Kidney (tissue), 14 donors: Measurements from ENCODE around the gene CALR3. TPM values are rescaled to one million over a fixed set of nuclear protein-coding genes. Genes with fewer than 3 reads are reported as not detected.
A peak's percentile ranks its signal among the peaks of the same experiment; 100 is the strongest.

ENCODE experiments used
- DNase-seq, 5 donors: peaks; one replicate each; pipeline ENCODE4 v3.0.0-alpha.2; 2013 to 2020
- FAIRE-seq: peaks from 2 replicates; lab custom pipeline; 2012; peaks lifted over from hg19 to GRCh38; lab: Jason Lieb, UNC
- H3K27ac ChIP-seq, 2 donors: one replicate each; pipeline ENCODE4 v1.7.0; 2013; ENCODE audit warnings: low read depth in 2 of 2, low read length in 2 of 2, inconsistent platforms in 1 of 2
- H3K27me3 ChIP-seq: one replicate; pipeline ENCODE4 v1.7.1; 2013; ENCODE audit warnings: low read length, inconsistent platforms; ENCODE audit not compliant: control insufficient read depth, insufficient read depth
- H3K36me3 ChIP-seq, 3 donors: one replicate each; pipeline versions ENCODE4 v1.7.0 to v1.7.1; 2013; ENCODE audit warnings: low read length in 3 of 3, control low read depth in 1 of 3, inconsistent platforms in 1 of 3; ENCODE audit not compliant: insufficient read depth in 3 of 3, control insufficient read depth in 2 of 3
- H3K4me1 ChIP-seq, 3 donors: one replicate each; pipeline versions ENCODE4 v1.7.0 to v1.7.1; 2013; ENCODE audit warnings: low read length in 3 of 3, inconsistent platforms in 1 of 3, low read depth in 1 of 3; ENCODE audit not compliant: control insufficient read depth in 2 of 3, insufficient read depth in 2 of 3
- H3K4me3 ChIP-seq, 3 donors: one replicate each; pipeline versions ENCODE4 v1.7.0 to v1.8.1; 2013; ENCODE audit warnings: low read length in 3 of 3, control low read depth in 1 of 3, inconsistent platforms in 1 of 3
- H3K9ac ChIP-seq, 3 donors: one replicate each; pipeline versions ENCODE4 v1.7.0 to v1.7.1; 2013; ENCODE audit warnings: low read length in 3 of 3, control low read depth in 1 of 3, inconsistent platforms in 1 of 3
- H3K9me3 ChIP-seq, 3 donors: one replicate each; pipeline versions ENCODE4 v1.7.0 to v1.7.1; 2013; ENCODE audit warnings: low read length in 3 of 3, control low read depth in 1 of 3, inconsistent platforms in 1 of 3; ENCODE audit not compliant: control insufficient read depth in 2 of 3, insufficient read depth in 1 of 3
- intact Hi-C: fragments of 100-400 bp; cut with DNase I; formaldehyde crosslinking; loops from one replicate; pipeline ENCODE4 v1.11.1; 2022
- polyA plus RNA-seq: library from polyadenylated mRNA; stranded (reverse); fragments of 350-450 nt; fragmentation: Illumina TruSeq; extraction: RNeasy Lipid Tissue Mini Kit (QIAGEN cat#74804); gene quantifications from one replicate; pipeline ENCODE4 v1.2.3, GENCODE V29; 2014; ENCODE audit warnings: low read depth, low replicate concordance; ENCODE audit not compliant: insufficient read depth
- total RNA-seq: library from RNA; stranded (reverse); fragmentation: NEBNext Ultra II Directional; extraction: Animal tissue kit (Norgen Biotek cat#: 25700); gene quantifications from one replicate; pipeline ENCODE4 v1.2.1, GENCODE V29; 2021
- TF ChIP-seq, protein P1 (sequence below): IDR thresholded peaks from 3 replicates; pipeline ENCODE4 v1.5.1; 2012; ENCODE audit warnings: mild to moderate bottlenecking, moderate library complexity, borderline replicate concordance; ENCODE audit not compliant: insufficient read depth; ENCODE audit errors: extremely low read depth
- donor health status: control.
- donor health status: control.
- donor health status: control.
- donor health status: control.
- donor health status: control.
- donor health status: DM: yes; HTN: yes; CAD: no.
- donor health status: Normal renal cell carcinoma (clear cell type).

CALR3 gene
- total and polyA plus RNA-seq, 2 donors from 2014 or later: not detected

DNA sequence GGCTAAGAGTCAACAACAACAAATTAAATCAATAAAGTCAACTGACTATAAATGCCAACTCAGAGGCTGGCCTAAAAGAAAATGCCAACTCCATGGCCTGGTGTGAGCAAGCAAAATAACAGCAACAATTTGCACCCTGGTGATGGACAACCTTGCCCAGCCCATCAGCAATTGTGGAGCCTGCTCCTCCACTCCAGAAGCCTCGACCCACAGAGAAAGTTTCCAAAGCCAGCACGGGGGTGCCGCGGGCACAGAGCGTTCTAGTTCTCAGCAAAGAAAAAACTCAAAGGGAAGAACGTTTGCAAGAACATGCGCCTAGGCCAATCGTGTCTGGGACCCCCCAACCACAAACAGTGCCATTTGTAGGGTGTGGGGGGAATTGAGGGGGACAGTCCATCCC lies 35.5 kb downstream of the CALR3 start:
- TF ChIP-seq, protein P1, sequence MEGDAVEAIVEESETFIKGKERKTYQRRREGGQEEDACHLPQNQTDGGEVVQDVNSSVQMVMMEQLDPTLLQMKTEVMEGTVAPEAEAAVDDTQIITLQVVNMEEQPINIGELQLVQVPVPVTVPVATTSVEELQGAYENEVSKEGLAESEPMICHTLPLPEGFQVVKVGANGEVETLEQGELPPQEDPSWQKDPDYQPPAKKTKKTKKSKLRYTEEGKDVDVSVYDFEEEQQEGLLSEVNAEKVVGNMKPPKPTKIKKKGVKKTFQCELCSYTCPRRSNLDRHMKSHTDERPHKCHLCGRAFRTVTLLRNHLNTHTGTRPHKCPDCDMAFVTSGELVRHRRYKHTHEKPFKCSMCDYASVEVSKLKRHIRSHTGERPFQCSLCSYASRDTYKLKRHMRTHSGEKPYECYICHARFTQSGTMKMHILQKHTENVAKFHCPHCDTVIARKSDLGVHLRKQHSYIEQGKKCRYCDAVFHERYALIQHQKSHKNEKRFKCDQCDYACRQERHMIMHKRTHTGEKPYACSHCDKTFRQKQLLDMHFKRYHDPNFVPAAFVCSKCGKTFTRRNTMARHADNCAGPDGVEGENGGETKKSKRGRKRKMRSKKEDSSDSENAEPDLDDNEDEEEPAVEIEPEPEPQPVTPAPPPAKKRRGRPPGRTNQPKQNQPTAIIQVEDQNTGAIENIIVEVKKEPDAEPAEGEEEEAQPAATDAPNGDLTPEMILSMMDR: no peak
- Histone ChIP-seq H3K9ac (no peak overlapping the region), H3K9me3 (no peaks in the 10 kb centered on the region), H3K36me3 (no peaks in the 10 kb centered on the region), H3K4me1 (peaks cover 4 to 53% (median 33%) of the 10 kb centered on the region in 3 donors), H3K4me3 (no peak overlapping the region), H3K27me3 (no peaks in the 10 kb centered on the region), H3K27ac (no peak overlapping the region)
- DNase-seq (no peak), FAIRE-seq (no peak)
- intact Hi-C loops: no loop called here

DNA sequence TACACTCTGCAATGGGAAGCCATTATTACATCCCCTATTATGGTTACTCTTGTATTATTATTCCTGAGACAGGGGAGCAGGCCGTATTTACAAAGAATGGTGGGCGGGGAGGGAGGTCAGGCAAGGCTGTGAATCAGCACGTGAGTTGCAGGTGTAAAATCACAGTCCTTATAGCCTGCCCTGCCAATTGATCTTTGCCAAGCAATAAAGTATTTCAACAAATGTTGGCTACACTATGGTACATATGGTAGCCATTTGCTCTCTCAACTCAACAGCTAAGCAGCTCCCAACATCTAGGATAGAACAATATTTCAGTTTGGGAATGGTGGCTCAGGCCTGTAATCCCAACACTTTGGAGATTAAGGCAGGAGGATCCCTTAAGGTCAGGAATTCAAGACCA lies 36.3 kb downstream of the CALR3 start:
- Histone ChIP-seq H3K36me3 (no peaks in the 10 kb centered on the region), H3K27ac (no peak overlapping the region), H3K27me3 (no peaks in the 10 kb centered on the region), H3K4me1 (peaks cover 4 to 55% (median 33%) of the 10 kb centered on the region in 3 donors), H3K9me3 (no peaks in the 10 kb centered on the region), H3K4me3 (no peak overlapping the region), H3K9ac (no peak overlapping the region)
- no peak for DNase-seq
- TF ChIP-seq, protein P1: no peak
- intact Hi-C loops: no loop called here
- no peak for FAIRE-seq

DNA sequence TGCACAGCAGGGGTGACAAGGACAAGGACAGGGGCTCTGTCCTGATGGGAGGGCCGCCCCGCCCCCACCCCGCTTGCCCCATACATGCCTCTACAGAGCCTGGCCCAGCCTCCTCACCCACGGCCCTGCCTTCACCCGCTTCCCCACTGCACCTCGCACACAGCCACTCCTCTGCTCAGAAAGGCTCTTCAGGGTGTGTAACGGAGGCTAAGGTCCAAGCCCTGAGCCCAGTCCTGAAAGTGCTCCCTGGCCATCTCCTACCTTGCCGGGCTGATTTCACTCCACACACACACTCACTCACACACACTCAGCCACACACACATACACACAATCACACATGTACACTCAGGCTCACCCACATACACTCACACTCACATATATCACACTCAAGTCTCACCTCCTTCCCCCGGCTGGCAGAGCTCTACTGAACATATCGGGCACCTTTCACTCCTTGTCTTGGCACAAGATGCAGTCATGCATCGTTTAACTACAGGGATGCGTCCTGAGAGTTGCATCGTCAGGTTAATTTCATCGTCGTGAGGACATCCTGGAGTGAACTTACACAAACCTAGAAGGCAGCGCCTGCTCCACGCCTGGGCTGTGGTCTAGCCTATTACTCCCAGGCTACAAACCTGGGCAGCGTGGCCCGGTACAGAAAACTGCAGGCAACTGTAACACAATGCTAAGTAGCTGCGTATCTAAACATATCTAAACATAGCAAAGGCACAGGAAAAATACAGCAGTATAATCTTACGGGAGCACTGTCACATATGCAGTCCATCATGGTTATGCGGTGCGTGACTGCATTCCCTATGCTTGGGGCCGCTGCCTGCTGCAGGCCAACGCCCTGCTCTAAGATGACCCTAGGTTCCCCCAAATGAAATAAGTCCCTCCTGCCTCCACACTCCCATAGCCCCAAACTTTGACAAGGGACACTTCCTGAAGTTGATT lies 37.3 kb downstream of the CALR3 start:
- peak overlapping the region; percentile 76 to 84 for H3K27ac ChIP-seq
- TF ChIP-seq, protein P1: no peak
- peaks cover 7 to 54% (median 38%) of the 10 kb centered on the region in 3 donors for H3K4me1 ChIP-seq
- DNase-seq (no peak), FAIRE-seq (no peak)
- no peaks in the 10 kb centered on the region for H3K27me3 ChIP-seq
- H3K4me3 ChIP-seq: peak overlapping the region in 2 of 3 donors; percentile 20 to 48
- no peaks in the 10 kb centered on the region for H3K9me3 ChIP-seq
- H3K9ac ChIP-seq: peak overlapping the region in 1 of 3 donors; percentile 1
- intact Hi-C loops: no loop called here
- H3K36me3 ChIP-seq: no peaks in the 10 kb centered on the region
